IMR-90 (cell line): Measurements from ENCODE around the gene RPS6KA2. TPM values are rescaled to one million over a fixed set of nuclear protein-coding genes. Genes with fewer than 3 reads are reported as not detected.

Source experiments
- ATAC-seq: fragments of 200-7000 bp; cut with Tn5 transposase; 2 replicates; pipeline ENCODE4 v1.9.1; 2020; ENCODE audit warnings: low read depth, mild to moderate bottlenecking, moderate library complexity
- BruUV-seq: library from RNA; stranded (reverse); fragments of 400-500 nt; replicated peaks from 2 replicates; lab custom pipeline; 2021; lab: Mats Ljungman, UMichigan
- CTCF ChIA-PET: fragments of 300-600 bp; formaldehyde crosslinking; extraction: SDS; loops from one replicate; lab custom pipeline; 2021; ENCODE audit warnings: antibody characterized with exemption; lab: Yijun Ruan, JAX
- POLR2A ChIA-PET: fragments of 300-600 bp; sonication (Branson Sonifier 250); formaldehyde crosslinking; loops from one replicate; lab custom pipeline; 2022; ENCODE audit warnings: antibody characterized with exemption; ENCODE audit not compliant: unreplicated experiment; lab: Charles Lee
- DNase-seq: peaks from one replicate; pipeline ENCODE4 v3.0.0; 2013
- H2AFZ ChIP-seq: replicated peaks from 2 replicates; pipeline ENCODE3; 2013; ENCODE audit warnings: low read length, mild to moderate bottlenecking; ENCODE audit not compliant: poor library complexity
- H2AK5ac ChIP-seq: 2 replicates; pipeline ENCODE4 v1.6.1; 2013; ENCODE audit warnings: low read depth, low read length, inconsistent platforms
- H2AK9ac ChIP-seq: replicated peaks from 2 replicates; pipeline ENCODE3; 2013; ENCODE audit warnings: mild to moderate bottlenecking, low read depth, low read length, moderate library complexity; ENCODE audit not compliant: poor library complexity
- H2BK120ac ChIP-seq: 2 replicates; pipeline ENCODE4 v1.6.1; 2013; ENCODE audit warnings: low read depth, low read length, inconsistent platforms
- H2BK15ac ChIP-seq: 3 replicates; pipeline ENCODE4 v1.6.1; 2013; ENCODE audit warnings: low read depth, low read length, inconsistent platforms
- H2BK20ac ChIP-seq: 2 replicates; pipeline ENCODE4 v1.6.1; 2013; ENCODE audit warnings: low read depth, mild to moderate bottlenecking, inconsistent platforms, low read length, moderate library complexity
- H2BK5ac ChIP-seq: 2 replicates; pipeline ENCODE4 v1.6.1; 2013; ENCODE audit warnings: mild to moderate bottlenecking, low read depth, low read length, inconsistent platforms; ENCODE audit not compliant: poor library complexity, severe bottlenecking
- H3K14ac ChIP-seq: replicated peaks from 2 replicates; pipeline ENCODE4 v1.6.1; 2013; ENCODE audit warnings: low read depth, low read length, inconsistent platforms
- H3K18ac ChIP-seq: 2 replicates; pipeline ENCODE4 v1.6.1; 2013; ENCODE audit warnings: low read depth, low read length, control low read depth
- H3K23ac ChIP-seq: 2 replicates; pipeline ENCODE4 v1.6.1; 2013; ENCODE audit warnings: low read depth, low read length, inconsistent platforms
- H3K27ac ChIP-seq: 2 replicates; pipeline ENCODE4 v1.5.1; 2013; ENCODE audit warnings: mild to moderate bottlenecking, control low read depth, low read length; ENCODE audit not compliant: insufficient read depth
- H3K27me3 ChIP-seq: 2 replicates; pipeline ENCODE4 v1.6.1; 2013; ENCODE audit warnings: low read length; ENCODE audit not compliant: control insufficient read depth, insufficient read depth
- H3K36me3 ChIP-seq: 2 replicates; pipeline ENCODE4 v1.6.1; 2013; ENCODE audit warnings: low read length, mixed read lengths; ENCODE audit not compliant: control insufficient read depth, insufficient read depth
- H3K4ac ChIP-seq: 2 replicates; pipeline ENCODE4 v1.6.1; 2013; ENCODE audit warnings: low read depth, low read length, inconsistent platforms
- H3K4me1 ChIP-seq: 2 replicates; pipeline ENCODE4 v1.6.1; 2013; ENCODE audit warnings: low read length, mixed read lengths; ENCODE audit not compliant: control insufficient read depth, insufficient read depth
- H3K4me2 ChIP-seq: 2 replicates; pipeline ENCODE4 v1.6.1; 2013; ENCODE audit warnings: low read depth, mild to moderate bottlenecking, control low read depth, low read length, moderate library complexity
- H3K4me3 ChIP-seq: 2 replicates; pipeline ENCODE4 v1.5.1; 2013; ENCODE audit warnings: low read depth, mild to moderate bottlenecking, control low read depth, low read length, moderate library complexity; ENCODE audit not compliant: insufficient read depth
- H3K56ac ChIP-seq: 2 replicates; pipeline ENCODE4 v1.6.1; 2013; ENCODE audit warnings: low read length, inconsistent platforms; ENCODE audit not compliant: insufficient read depth; ENCODE audit errors: extremely low read depth
- H3K79me1 ChIP-seq, 2 experiments: 2 replicates each; pipeline ENCODE4 v1.6.1; 2013; ENCODE audit warnings: low read length in 2 of 2, inconsistent platforms in 1 of 2, low read depth in 1 of 2
- H3K9ac ChIP-seq: 2 replicates; pipeline ENCODE4 v1.6.1; 2013; ENCODE audit warnings: low read depth, low read length, control low read depth
- H3K9me1 ChIP-seq: 2 replicates; pipeline ENCODE4 v1.6.1; 2013; ENCODE audit warnings: low read length, inconsistent platforms; ENCODE audit not compliant: insufficient read depth
- H3K9me3 ChIP-seq: 2 replicates; pipeline ENCODE4 v1.6.1; 2013; ENCODE audit warnings: low read length; ENCODE audit not compliant: control insufficient read depth, insufficient read depth
- H4K20me1 ChIP-seq: 2 replicates; pipeline ENCODE4 v1.6.1; 2013; ENCODE audit warnings: low read length, inconsistent platforms; ENCODE audit not compliant: insufficient read depth
- H4K5ac ChIP-seq: 2 replicates; pipeline ENCODE4 v1.6.1; 2013; ENCODE audit warnings: mild to moderate bottlenecking, low read depth, low read length, control low read depth
- H4K8ac ChIP-seq, 2 experiments: 2 replicates each; pipeline ENCODE4 v1.6.1; 2013; ENCODE audit warnings: low read depth in 2 of 2, low read length in 2 of 2, control low read depth in 1 of 2, inconsistent platforms in 1 of 2
- H4K91ac ChIP-seq: 2 replicates; pipeline ENCODE4 v1.6.1; 2013; ENCODE audit warnings: low read depth, low read length, inconsistent platforms; ENCODE audit not compliant: insufficient read depth
- BHLHE40 ChIP-seq: fragments of 150-350 bp; IDR thresholded peaks from 2 replicates; pipeline ENCODE4 v1.6.1; 2016; ENCODE audit warnings: mild to moderate bottlenecking, low read depth, low read length
- CEBPB ChIP-seq: IDR thresholded peaks from 2 replicates; pipeline ENCODE4 v1.6.1; 2012; ENCODE audit warnings: low read depth, low read length, improper control_type of control experiment
- CHD1 ChIP-seq: IDR thresholded peaks from 2 replicates; pipeline ENCODE4 v1.6.1; 2012; ENCODE audit warnings: low read depth, low read length, improper control_type of control experiment
- FOS ChIP-seq: fragments of 150-350 bp; IDR thresholded peaks from 2 replicates; pipeline ENCODE4 v1.6.1; 2016; ENCODE audit warnings: low read depth, low read length
- MAFK ChIP-seq: IDR thresholded peaks from 2 replicates; pipeline ENCODE4 v1.6.1; 2012; ENCODE audit warnings: low read depth, low read length, improper control_type of control experiment
- MAZ ChIP-seq: IDR thresholded peaks from 2 replicates; pipeline ENCODE4 v1.6.1; 2012; ENCODE audit warnings: low read depth, mild to moderate bottlenecking, low read length, improper control_type of control experiment, moderate library complexity, borderline replicate concordance
- MXI1 ChIP-seq: IDR thresholded peaks from 2 replicates; pipeline ENCODE4 v1.6.1; 2012; ENCODE audit warnings: low read depth, mild to moderate bottlenecking, low read length, moderate library complexity, borderline replicate concordance
- NFE2L2 ChIP-seq: fragments of 150-350 bp; IDR thresholded peaks from 2 replicates; pipeline ENCODE4 v1.6.1; 2016; ENCODE audit warnings: low read depth, mild to moderate bottlenecking, low read length
- POLR2A ChIP-seq: IDR thresholded peaks from 2 replicates; pipeline ENCODE4 v1.6.1; 2012; ENCODE audit warnings: mild to moderate bottlenecking, low read depth, low read length
- RAD21 ChIP-seq: IDR thresholded peaks from 2 replicates; pipeline ENCODE4 v1.6.1; 2012; ENCODE audit warnings: low read length, improper control_type of control experiment
- RCOR1 ChIP-seq: IDR thresholded peaks from 2 replicates; pipeline ENCODE4 v1.6.1; 2012; ENCODE audit warnings: mild to moderate bottlenecking, low read length, improper control_type of control experiment; ENCODE audit not compliant: insufficient replicate concordance
- RFX5 ChIP-seq: IDR thresholded peaks from 2 replicates; pipeline ENCODE4 v1.8.0; 2012; ENCODE audit warnings: low read depth, mild to moderate bottlenecking, low read length, moderate library complexity
- SMC3 ChIP-seq: fragments of 150-350 bp; IDR thresholded peaks from 2 replicates; pipeline ENCODE4 v1.6.1; 2016; ENCODE audit warnings: low read depth, mild to moderate bottlenecking, antibody characterized with exemption, low read length, moderate library complexity
- WGBS, 2 experiments: methylation state at CpG; one replicate each; pipeline versions ENCODE4 v1.1.5 to v1.1.7; 2013; ENCODE audit warnings: missing lambda C conversion rate in 2 of 2; ENCODE audit not compliant: insufficient read length in 1 of 2; ENCODE audit errors: extremely low coverage in 2 of 2; 5-methylcytosine and 5-hydroxymethylcytosine counted together
- dilution Hi-C: fragments of 300-500 bp; cut with HindIII; formaldehyde crosslinking; loops from one replicate; pipeline ENCODE4 v1.14.3; 2018; ENCODE audit warnings: low sequenced_read_pairs; ENCODE audit not compliant: unreplicated experiment
- in situ Hi-C: fragments of 300-500 bp; cut with MboI; formaldehyde crosslinking; loops from 3 replicates; pipeline ENCODE4 v1.14.3; 2019; ENCODE audit warnings: low sequenced_read_pairs, inconsistent platforms, mixed read lengths
- intact Hi-C: fragments of 100-400 bp; cut with micrococcal nuclease; formaldehyde crosslinking; loops from 2 replicates; pipeline ENCODE4 v1.10.0; 2022
- polyA plus RNA-seq, 3 experiments: library from polyadenylated mRNA; depleted of rRNA; stranded (reverse); fragments of >200 nt; gene quantifications; 2 replicates each; pipeline ENCODE4 v1.2.3, GENCODE V29; 2012; ENCODE audit warnings: low replicate concordance in 1 of 3
- total RNA-seq: library from RNA; depleted of rRNA; stranded (reverse); fragments of >200 nt; gene quantifications from 2 replicates; pipeline ENCODE4 v1.2.3, GENCODE V29; 2012
- TF ChIP-seq, protein P1 (sequence below): conservative IDR thresholded peaks from 2 replicates; pipeline ENCODE4 v1.5.1; 2012; ENCODE audit warnings: mild to moderate bottlenecking, low read depth, low read length, improper control_type of control experiment
- TF ChIP-seq, protein P2 (sequence below): fragments of 150-350 bp; IDR thresholded peaks from 2 replicates; pipeline ENCODE4 v1.6.1; 2017; ENCODE audit warnings: mild to moderate bottlenecking, antibody characterized with exemption, low read length, low read depth
- TF ChIP-seq, protein P3 (sequence below): fragments of 150-350 bp; IDR thresholded peaks from 2 replicates; pipeline ENCODE4 v1.6.1; 2016; ENCODE audit warnings: low read depth, mild to moderate bottlenecking, low read length, moderate library complexity, borderline replicate concordance

The RPS6KA2 gene
- total and polyA plus RNA-seq, 2 of the 4 experiments (the other 2 are of a cell fraction) = 26.9 to 31.3 TPM

DNA sequence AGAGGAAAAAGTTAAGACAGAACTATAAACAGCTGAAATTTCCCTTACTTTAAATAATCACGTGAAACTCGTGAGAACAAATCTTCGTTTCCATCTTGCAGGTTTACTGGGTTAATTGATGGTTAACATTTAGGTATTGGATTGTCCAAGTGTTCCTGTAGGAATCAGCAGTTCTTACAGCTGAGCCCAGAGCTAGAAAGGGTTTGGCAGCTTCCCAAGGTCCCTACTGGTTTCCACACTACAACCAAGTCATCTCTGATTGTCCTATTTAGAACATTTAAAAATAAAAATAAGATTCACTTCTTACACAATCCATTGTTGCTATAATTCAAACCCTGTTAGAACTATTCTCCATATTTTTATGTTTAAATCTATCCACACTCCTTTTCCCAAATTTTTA is 260.1 kb downstream of the RPS6KA2 start:
- dilution Hi-C loops = no loop called here

More for the DNA sequence above, 260.1 kb downstream of the RPS6KA2 start:
- H3K4me2 ChIP-seq = no peak overlapping the region
- no peak overlapping the region for H2BK15ac ChIP-seq
- TF ChIP-seq, protein P1, sequence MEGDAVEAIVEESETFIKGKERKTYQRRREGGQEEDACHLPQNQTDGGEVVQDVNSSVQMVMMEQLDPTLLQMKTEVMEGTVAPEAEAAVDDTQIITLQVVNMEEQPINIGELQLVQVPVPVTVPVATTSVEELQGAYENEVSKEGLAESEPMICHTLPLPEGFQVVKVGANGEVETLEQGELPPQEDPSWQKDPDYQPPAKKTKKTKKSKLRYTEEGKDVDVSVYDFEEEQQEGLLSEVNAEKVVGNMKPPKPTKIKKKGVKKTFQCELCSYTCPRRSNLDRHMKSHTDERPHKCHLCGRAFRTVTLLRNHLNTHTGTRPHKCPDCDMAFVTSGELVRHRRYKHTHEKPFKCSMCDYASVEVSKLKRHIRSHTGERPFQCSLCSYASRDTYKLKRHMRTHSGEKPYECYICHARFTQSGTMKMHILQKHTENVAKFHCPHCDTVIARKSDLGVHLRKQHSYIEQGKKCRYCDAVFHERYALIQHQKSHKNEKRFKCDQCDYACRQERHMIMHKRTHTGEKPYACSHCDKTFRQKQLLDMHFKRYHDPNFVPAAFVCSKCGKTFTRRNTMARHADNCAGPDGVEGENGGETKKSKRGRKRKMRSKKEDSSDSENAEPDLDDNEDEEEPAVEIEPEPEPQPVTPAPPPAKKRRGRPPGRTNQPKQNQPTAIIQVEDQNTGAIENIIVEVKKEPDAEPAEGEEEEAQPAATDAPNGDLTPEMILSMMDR = no peak
- TF ChIP-seq RAD21 = no peak
- no peak for TF ChIP-seq MXI1
- TF ChIP-seq CHD1 = no peak
- no peak for TF ChIP-seq CEBPB
- no peak for TF ChIP-seq RFX5
- no peak for TF ChIP-seq MAFK
- no peak for TF ChIP-seq SMC3
- TF ChIP-seq MAZ = no peak
- TF ChIP-seq, protein P2, sequence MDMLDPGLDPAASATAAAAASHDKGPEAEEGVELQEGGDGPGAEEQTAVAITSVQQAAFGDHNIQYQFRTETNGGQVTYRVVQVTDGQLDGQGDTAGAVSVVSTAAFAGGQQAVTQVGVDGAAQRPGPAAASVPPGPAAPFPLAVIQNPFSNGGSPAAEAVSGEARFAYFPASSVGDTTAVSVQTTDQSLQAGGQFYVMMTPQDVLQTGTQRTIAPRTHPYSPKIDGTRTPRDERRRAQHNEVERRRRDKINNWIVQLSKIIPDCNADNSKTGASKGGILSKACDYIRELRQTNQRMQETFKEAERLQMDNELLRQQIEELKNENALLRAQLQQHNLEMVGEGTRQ = no peak
- TF ChIP-seq NFE2L2 = no peak
- no peak for TF ChIP-seq POLR2A
- no peak for TF ChIP-seq BHLHE40
- no peak for TF ChIP-seq FOS
- TF ChIP-seq, protein P3, sequence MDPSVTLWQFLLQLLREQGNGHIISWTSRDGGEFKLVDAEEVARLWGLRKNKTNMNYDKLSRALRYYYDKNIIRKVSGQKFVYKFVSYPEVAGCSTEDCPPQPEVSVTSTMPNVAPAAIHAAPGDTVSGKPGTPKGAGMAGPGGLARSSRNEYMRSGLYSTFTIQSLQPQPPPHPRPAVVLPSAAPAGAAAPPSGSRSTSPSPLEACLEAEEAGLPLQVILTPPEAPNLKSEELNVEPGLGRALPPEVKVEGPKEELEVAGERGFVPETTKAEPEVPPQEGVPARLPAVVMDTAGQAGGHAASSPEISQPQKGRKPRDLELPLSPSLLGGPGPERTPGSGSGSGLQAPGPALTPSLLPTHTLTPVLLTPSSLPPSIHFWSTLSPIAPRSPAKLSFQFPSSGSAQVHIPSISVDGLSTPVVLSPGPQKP = no peak
- no peak for TF ChIP-seq RCOR1
- ChIA-PET CTCF (no interaction called here), POLR2A (no interaction called here)
- H3K9ac ChIP-seq = no peak overlapping the region
- H3K79me1 ChIP-seq = no peaks in the 10 kb centered on the region
- H4K20me1 ChIP-seq = no peaks in the 10 kb centered on the region
- no peak overlapping the region for H4K8ac ChIP-seq
- no peak overlapping the region for H3K27ac ChIP-seq
- H4K91ac ChIP-seq = no peak overlapping the region
- H3K36me3 ChIP-seq = 0 out of 2 replicates have a peak, but pooled peaks cover 1% of the 10 kb centered on the region
- no peak overlapping the region for H3K4ac ChIP-seq
- H2BK5ac ChIP-seq = no peak overlapping the region
- in situ Hi-C loops = no loop called here
- H3K23ac ChIP-seq = no peak overlapping the region
- peaks cover 7% of the 10 kb centered on the region for H3K4me1 ChIP-seq
- H3K9me1 ChIP-seq = 0 out of 2 replicates have a peak, but pooled peaks cover 4% of the 10 kb centered on the region
- no peak overlapping the region for H3K4me3 ChIP-seq
- H2BK120ac ChIP-seq = no peak overlapping the region
- no CpG with 5 or more reads among the region's 3 CpGs for WGBS, 2 experiments
- H3K9me3 ChIP-seq = no peaks in the 10 kb centered on the region
- H2AK9ac ChIP-seq = no peak overlapping the region
- no peak for DNase-seq
- no peaks in the 10 kb centered on the region for H3K27me3 ChIP-seq
- no peak for ATAC-seq
- H3K56ac ChIP-seq = no peak overlapping the region
- no peak overlapping the region for H2BK20ac ChIP-seq
- no TSS peak for BruUV-seq
- intact Hi-C loops = no loop called here
- no peak overlapping the region for H3K14ac ChIP-seq
- no peak overlapping the region for H2AK5ac ChIP-seq
- no peak overlapping the region for H4K5ac ChIP-seq
- H3K18ac ChIP-seq = no peak overlapping the region
- no peak overlapping the region for H2AFZ ChIP-seq
